GM11168 (cell line): ENCODE results near the gene C19orf44.
"Not testable (repeated sequence)": the region's sequence is repeated elsewhere in the genome, so short reads cannot be mapped to it uniquely, and the experiment has no call there.

Experiments
- in situ Hi-C: fragments of 300-500 bp; cut with MboI; formaldehyde crosslinking; loops from one replicate; pipeline ENCODE4 v1.12.0; 2022; ENCODE audit warnings: low sequenced_read_pairs; ENCODE audit not compliant: unreplicated experiment

Gene C19orf44

GRCh38 chr19:16466802-16467427 lies 29.3 kb upstream of the C19orf44 start:
- in situ Hi-C loops, result not testable (repeated sequence)

- in situ Hi-C loops, result no loop called here
Observed at GRCh38 chr19:16467581-16467980, 28.6 kb upstream of the C19orf44 start.

GRCh38 chr19:16470541-16470910 lies 25.7 kb upstream of the C19orf44 start:
- in situ Hi-C loops, result no loop called here

GRCh38 chr19:16470911-16471811 lies 25.0 kb upstream of the C19orf44 start:
- in situ Hi-C loops, result no loop called here

GRCh38 chr19:16472559-16472899 lies 23.7 kb upstream of the C19orf44 start:
- in situ Hi-C loops, result not testable (repeated sequence)

GRCh38 chr19:16472992-16473391 lies 23.2 kb upstream of the C19orf44 start:
- in situ Hi-C loops, result no loop called here

- in situ Hi-C loops, result no loop called here
Observed at GRCh38 chr19:16473875-16474392, 22.3 kb upstream of the C19orf44 start.

- in situ Hi-C loops, result no loop called here
Observed at GRCh38 chr19:16476401-16476800, 19.8 kb upstream of the C19orf44 start.

- in situ Hi-C loops, result no loop called here
Observed at GRCh38 chr19:16477311-16477710, 18.9 kb upstream of the C19orf44 start.

- in situ Hi-C loops, result no loop called here
Observed at GRCh38 chr19:16482745-16483144, 13.4 kb upstream of the C19orf44 start.

- in situ Hi-C loops, result not testable (repeated sequence)
Observed at GRCh38 chr19:16486476-16486875, 9.7 kb upstream of the C19orf44 start.

- in situ Hi-C loops, result no loop called here
Observed at GRCh38 chr19:16496613-16496983, 404 bp downstream of the C19orf44 start.

GRCh38 chr19:16497042-16497441 lies 848 bp downstream of the C19orf44 start:
- in situ Hi-C loops, result no loop called here

GRCh38 chr19:16497837-16498236 lies 1.6 kb downstream of the C19orf44 start:
- in situ Hi-C loops, result no loop called here

GRCh38 chr19:16504271-16504670 lies 8.1 kb downstream of the C19orf44 start:
- in situ Hi-C loops, result no loop called here

- in situ Hi-C loops, result not testable (repeated sequence)
Observed at GRCh38 chr19:16506161-16506560, 10.0 kb downstream of the C19orf44 start.

GRCh38 chr19:16506961-16507360 lies 10.8 kb downstream of the C19orf44 start:
- in situ Hi-C loops, result no loop called here

GRCh38 chr19:16508546-16508945 lies 12.4 kb downstream of the C19orf44 start:
- in situ Hi-C loops, result no loop called here

- in situ Hi-C loops, result no loop called here
Observed at GRCh38 chr19:16509141-16510061, 13.2 kb downstream of the C19orf44 start.

GRCh38 chr19:16512611-16513010 lies 16.4 kb downstream of the C19orf44 start:
- in situ Hi-C loops, result not testable (repeated sequence)
